GM12892 (cell line): Measurements from ENCODE around the gene FBXO4.

Experiments used
- POLR2A ChIP-seq: IDR thresholded peaks from 2 replicates; pipeline ENCODE4 v1.6.1; 2011; ENCODE audit warnings: low read depth, low read length, control low read depth
- POLR2AphosphoS5 ChIP-seq: IDR thresholded peaks from 2 replicates; pipeline ENCODE4 v1.6.1; 2011; ENCODE audit warnings: low read depth, low read length, control low read depth

GRCh38 chr5:41878643-41879478, 46.2 kb upstream of the FBXO4 start:
- TF ChIP-seq POLR2A (no peak), POLR2AphosphoS5 (no peak)
